ENCODE measurements around the gene ATAD1.

The ATAD1 gene

GRCh38 chr10:87817609-87818504 lies at the start of gene ATAD1:
TSS of gene ATAD1 (minus strand) at chr10:87818226. CDS start at chr10:87814599, 3,627 bp downstream.
- peak; percentile 40 for TF ChIP-seq CTCF (IDR thresholded peaks at IDR 0.05; ENCODE audit: insufficient read depth, low read depth, low read length, missing control alignments)
- peak within 1 kb of the TSS; percentile 65 for H3K4me3 ChIP-seq (ENCODE audit: low read depth, low read length)
- DNase-seq (ENCODE audit: low read depth): peak; percentile 95

GRCh38 chr10:87867453-87867852 lies 49.4 kb upstream of the ATAD1 start:
- TF ChIP-seq CTCF (IDR thresholded peaks at IDR 0.05; ENCODE audit: insufficient read depth, low read depth, low read length, missing control alignments): no peak
- H3K4me3 ChIP-seq (ENCODE audit: low read depth, low read length): peak overlapping the region; percentile 79

GRCh38 chr10:87866412-87866974 lies 48.5 kb upstream of the ATAD1 start:
- peak overlapping the region; percentile 79 for H3K4me3 ChIP-seq (ENCODE audit: low read depth, low read length)
- DNase-seq (ENCODE audit: low read depth): no peak
- TF ChIP-seq CTCF (IDR thresholded peaks at IDR 0.05; ENCODE audit: insufficient read depth, low read depth, low read length, missing control alignments): no peak

More at GRCh38 chr10:87867453-87867852, 49.4 kb upstream of the ATAD1 start:
- DNase-seq (ENCODE audit: low read depth): no peak

- peak; percentile 35 for DNase-seq (ENCODE audit: low read depth)
- TF ChIP-seq CTCF (IDR thresholded peaks at IDR 0.05; ENCODE audit: insufficient read depth, low read depth, low read length, missing control alignments): no peak
- H3K4me3 ChIP-seq (ENCODE audit: low read depth, low read length): peak overlapping the region; percentile 79
Measured at GRCh38 chr10:87865241-87865881, 47.3 kb upstream of the ATAD1 start.

GRCh38 chr10:87864496-87865059 lies 46.6 kb upstream of the ATAD1 start:
- H3K4me3 ChIP-seq (ENCODE audit: low read depth, low read length): peak overlapping the region; percentile 79
- no peak for TF ChIP-seq CTCF (IDR thresholded peaks at IDR 0.05; ENCODE audit: insufficient read depth, low read depth, low read length, missing control alignments)
- DNase-seq (ENCODE audit: low read depth): peak; percentile 42

- H3K4me3 ChIP-seq (ENCODE audit: low read depth, low read length): peak overlapping the region; percentile 79
- DNase-seq (ENCODE audit: low read depth): peak; percentile 54
Measured at GRCh38 chr10:87863951-87864495, 46.0 kb upstream of the ATAD1 start.

Measured in GM12865 (cell line).